ENCODE data around the gene ACSL3.

Gene ACSL3

GRCh38 chr2:222871291-222871690 lies 10.5 kb downstream of the ACSL3 start:
- Histone ChIP-seq H3K79me2 (ENCODE audit: insufficient read depth, low read depth) (peaks cover 97% of the 10 kb centered on the region), H2AFZ (ENCODE audit: low read depth) (no peak overlapping the region), H3K36me3 (ENCODE audit: insufficient read depth) (no peaks in the 10 kb centered on the region), H3K9ac (no peak overlapping the region), H3K27ac (no peak overlapping the region), H3K4me2 (no peak overlapping the region), H3K4me1 (ENCODE audit: low read depth, poor library complexity, severe bottlenecking) (peaks cover 10% of the 10 kb centered on the region), H4K20me1 (ENCODE audit: insufficient read depth) (peaks cover 28% of the 10 kb centered on the region), H3K4me3 (IDR thresholded peaks at IDR 0.05; ENCODE audit: insufficient read depth, low read depth, low read length) (no peak overlapping the region), H3K27me3 (ENCODE audit: insufficient read depth, low read depth) (no peaks in the 10 kb centered on the region)
- no peak for TF ChIP-seq CTCF (conservative IDR thresholded peaks at IDR 0.05; ENCODE audit: low read depth, low read length)

GRCh38 chr2:222872551-222872950 lies 11.7 kb downstream of the ACSL3 start:
- H3K4me2 ChIP-seq, result no peak overlapping the region
- H2AFZ ChIP-seq (ENCODE audit: low read depth), result no peak overlapping the region
- peaks cover 99% of the 10 kb centered on the region for H3K79me2 ChIP-seq (ENCODE audit: insufficient read depth, low read depth)
- H4K20me1 ChIP-seq (ENCODE audit: insufficient read depth), result peaks cover 36% of the 10 kb centered on the region
- no peak overlapping the region for H3K27ac ChIP-seq
- H3K4me1 ChIP-seq (ENCODE audit: low read depth, poor library complexity, severe bottlenecking), result peaks cover 2% of the 10 kb centered on the region
- H3K4me3 ChIP-seq (IDR thresholded peaks at IDR 0.05; ENCODE audit: insufficient read depth, low read depth, low read length), result no peak overlapping the region
- H3K36me3 ChIP-seq (ENCODE audit: insufficient read depth), result no peaks in the 10 kb centered on the region
- H3K9ac ChIP-seq, result no peak overlapping the region
- no peak for TF ChIP-seq CTCF (conservative IDR thresholded peaks at IDR 0.05; ENCODE audit: low read depth, low read length)
- no peaks in the 10 kb centered on the region for H3K27me3 ChIP-seq (ENCODE audit: insufficient read depth, low read depth)

GRCh38 chr2:222875482-222875881 lies 14.6 kb downstream of the ACSL3 start:
- no peak overlapping the region for H3K27ac ChIP-seq
- H3K36me3 ChIP-seq (ENCODE audit: insufficient read depth), result no peaks in the 10 kb centered on the region
- no peak overlapping the region for H2AFZ ChIP-seq (ENCODE audit: low read depth)
- peaks cover 100% of the 10 kb centered on the region for H3K79me2 ChIP-seq (ENCODE audit: insufficient read depth, low read depth)
- TF ChIP-seq CTCF (conservative IDR thresholded peaks at IDR 0.05; ENCODE audit: low read depth, low read length), result no peak
- no peak overlapping the region for H3K4me3 ChIP-seq (IDR thresholded peaks at IDR 0.05; ENCODE audit: insufficient read depth, low read depth, low read length)
- peaks cover 30% of the 10 kb centered on the region for H4K20me1 ChIP-seq (ENCODE audit: insufficient read depth)
- H3K9ac ChIP-seq, result no peak overlapping the region
- H3K27me3 ChIP-seq (ENCODE audit: insufficient read depth, low read depth), result no peaks in the 10 kb centered on the region
- no peak overlapping the region for H3K4me2 ChIP-seq
- H3K4me1 ChIP-seq (ENCODE audit: low read depth, poor library complexity, severe bottlenecking), result peaks cover 11% of the 10 kb centered on the region

GRCh38 chr2:222876947-222877346 lies 16.1 kb downstream of the ACSL3 start:
- H4K20me1 ChIP-seq (ENCODE audit: insufficient read depth), result peaks cover 23% of the 10 kb centered on the region
- no peak for TF ChIP-seq CTCF (conservative IDR thresholded peaks at IDR 0.05; ENCODE audit: low read depth, low read length)
- peaks cover 11% of the 10 kb centered on the region for H3K4me1 ChIP-seq (ENCODE audit: low read depth, poor library complexity, severe bottlenecking)
- peaks cover 99% of the 10 kb centered on the region for H3K79me2 ChIP-seq (ENCODE audit: insufficient read depth, low read depth)
- no peak overlapping the region for H3K9ac ChIP-seq
- no peak overlapping the region for H2AFZ ChIP-seq (ENCODE audit: low read depth)
- H3K27ac ChIP-seq, result no peak overlapping the region
- no peak overlapping the region for H3K4me3 ChIP-seq (IDR thresholded peaks at IDR 0.05; ENCODE audit: insufficient read depth, low read depth, low read length)
- no peaks in the 10 kb centered on the region for H3K27me3 ChIP-seq (ENCODE audit: insufficient read depth, low read depth)
- H3K4me2 ChIP-seq, result no peak overlapping the region
- no peaks in the 10 kb centered on the region for H3K36me3 ChIP-seq (ENCODE audit: insufficient read depth)

Data from KMS-11 (cell line).